Right lung (tissue), 10 donors: ENCODE results near the gene LXN. TPM values are rescaled to one million over a fixed set of nuclear protein-coding genes. Genes with fewer than 3 reads are reported as not detected.
A peak's percentile ranks its signal among the peaks of the same experiment; 100 is the strongest.
"Not testable (repeated sequence)": the region's sequence is repeated elsewhere in the genome, so short reads cannot be mapped to it uniquely, and the experiment has no call there.

Experiments used
- DNase-seq, 2 donors: peaks; one replicate each; pipeline ENCODE4 v3.0.0-alpha.2; 2013
- long read RNA-seq, 8 donors: transcript quantifications; one replicate each; lab custom pipeline, GENCODE V29; 2026
- polyA plus RNA-seq, 5 donors: library from polyadenylated mRNA; unstranded; fragments of 120-200 nt; gene quantifications; one replicate each; pipeline versions ENCODE4 v1.2.1 to v1.2.3, GENCODE V29; 2013; ENCODE audit warnings: inconsistent platforms in 1 of 5, low replicate concordance in 1 of 5; ENCODE audit not compliant: insufficient read length in 5 of 5, insufficient read depth in 1 of 5

The LXN gene
- polyA plus RNA-seq: 100 to 1,000 TPM; 139 to 267 (median 207) TPM
- long read RNA-seq, donor 1, transcript LXN-201 (6 exons, 1,116 nt): major isoform, 124 of 376 reads
- long read RNA-seq, donor 1, partial matches to known transcripts: 220 of 376 reads
- long read RNA-seq, donor 1, other reads (novel, unspliced or antisense): 32 of 376 reads
- long read RNA-seq, donor 2, transcript LXN-201 (6 exons, 1,116 nt): major isoform, 80 of 80 reads
- long read RNA-seq, donor 2, partial matches to known transcripts: 0 of 80 reads
- long read RNA-seq, donor 2, other reads (novel, unspliced or antisense): 0 of 80 reads
- long read RNA-seq, donor 3, transcript LXN-201 (6 exons, 1,116 nt): major isoform, 106 of 131 reads
- long read RNA-seq, donor 3, partial matches to known transcripts: 25 of 131 reads
- long read RNA-seq, donor 3, other reads (novel, unspliced or antisense): 0 of 131 reads
- long read RNA-seq, donor 4, transcript LXN-201 (6 exons, 1,116 nt): major isoform, 56 of 72 reads
- long read RNA-seq, donor 4, partial matches to known transcripts: 16 of 72 reads
- long read RNA-seq, donor 4, other reads (novel, unspliced or antisense): 0 of 72 reads
- long read RNA-seq, donor 5, transcript LXN-201 (6 exons, 1,116 nt): major isoform, 177 of 261 reads
- long read RNA-seq, donor 5, partial matches to known transcripts: 84 of 261 reads
- long read RNA-seq, donor 5, other reads (novel, unspliced or antisense): 0 of 261 reads
- long read RNA-seq, donor 6, transcript LXN-201 (6 exons, 1,116 nt): major isoform, 143 of 314 reads
- long read RNA-seq, donor 6, partial matches to known transcripts: 138 of 314 reads
- long read RNA-seq, donor 6, other reads (novel, unspliced or antisense): 33 of 314 reads
- long read RNA-seq, donor 7, transcript LXN-201 (6 exons, 1,116 nt): major isoform, 49 of 118 reads
- long read RNA-seq, donor 7, partial matches to known transcripts: 48 of 118 reads
- long read RNA-seq, donor 7, other reads (novel, unspliced or antisense): 21 of 118 reads
- long read RNA-seq, donor 8, transcript LXN-201 (6 exons, 1,116 nt): major isoform, 57 of 148 reads
- long read RNA-seq, donor 8, partial matches to known transcripts: 85 of 148 reads
- long read RNA-seq, donor 8, other reads (novel, unspliced or antisense): 6 of 148 reads

- DNase-seq: peak; percentile 81 to 84
Measured at GRCh38 chr3:158672215-158673176, at the start of gene LXN. LXN (minus strand) TSS chr3:158672648; CDS start chr3:158672478, 170 bp downstream.

- no peak for DNase-seq
Measured at GRCh38 chr3:158722108-158722507, 49.7 kb upstream of the LXN start.

GRCh38 chr3:158718490-158719170 is 46.2 kb upstream of the LXN start:
- DNase-seq: no peak

- DNase-seq: no peak
Measured at GRCh38 chr3:158717576-158717975, 45.1 kb upstream of the LXN start.

GRCh38 chr3:158713094-158713499 is 40.6 kb upstream of the LXN start:
- DNase-seq: no peak

GRCh38 chr3:158712443-158712842 is 40.0 kb upstream of the LXN start:
- no peak for DNase-seq

- no peak for DNase-seq
Measured at GRCh38 chr3:158711886-158712285, 39.4 kb upstream of the LXN start.

- DNase-seq: no peak
Measured at GRCh38 chr3:158710601-158711000, 38.2 kb upstream of the LXN start.

- DNase-seq: no peak
Measured at GRCh38 chr3:158709666-158710083, 37.2 kb upstream of the LXN start.

GRCh38 chr3:158703566-158703965 is 31.1 kb upstream of the LXN start:
- DNase-seq: no peak

GRCh38 chr3:158702815-158703481 is 30.5 kb upstream of the LXN start:
- no peak for DNase-seq

GRCh38 chr3:158701420-158702065 is 29.1 kb upstream of the LXN start:
- no peak for DNase-seq

GRCh38 chr3:158700559-158700958 is 28.1 kb upstream of the LXN start:
- peak in 1 of 2 donors; percentile 7 for DNase-seq

- DNase-seq: no peak
Measured at GRCh38 chr3:158696618-158697017, 24.2 kb upstream of the LXN start.

- not testable (repeated sequence) for DNase-seq
Measured at GRCh38 chr3:158693866-158694456, 21.5 kb upstream of the LXN start.

- DNase-seq: no peak
Measured at GRCh38 chr3:158685159-158685558, 12.7 kb upstream of the LXN start.

- DNase-seq: no peak
Measured at GRCh38 chr3:158683230-158683962, 10.9 kb upstream of the LXN start.

GRCh38 chr3:158680861-158681260 is 8.4 kb upstream of the LXN start:
- no peak for DNase-seq
